Measurements from ENCODE around the gene LEF1.

LEF1 gene

DNA sequence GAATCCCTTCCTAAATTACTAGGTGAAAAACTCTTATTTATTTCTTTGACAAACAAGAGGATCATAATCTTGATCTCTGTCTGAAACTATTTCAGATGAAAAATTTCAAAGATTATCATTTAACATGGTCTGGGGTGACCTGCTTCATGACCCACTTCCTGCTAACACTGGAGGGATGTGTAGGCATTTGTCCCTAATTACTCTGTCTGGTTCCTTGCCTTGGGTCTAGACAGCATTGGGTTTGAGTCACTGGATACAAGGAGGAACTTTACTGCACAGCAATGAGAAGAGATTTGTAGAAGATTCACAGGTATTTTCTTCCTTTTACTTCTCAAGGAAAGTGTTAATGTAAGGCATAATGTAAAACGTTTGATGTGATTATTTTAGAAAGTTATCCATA lies 67.9 kb downstream of the LEF1 start:
- no peak overlapping the region for H3K27ac Mint-ChIP-seq
- H3K27me3 Mint-ChIP-seq (ENCODE audit: low read depth) = no peaks in the 10 kb centered on the region

DNA sequence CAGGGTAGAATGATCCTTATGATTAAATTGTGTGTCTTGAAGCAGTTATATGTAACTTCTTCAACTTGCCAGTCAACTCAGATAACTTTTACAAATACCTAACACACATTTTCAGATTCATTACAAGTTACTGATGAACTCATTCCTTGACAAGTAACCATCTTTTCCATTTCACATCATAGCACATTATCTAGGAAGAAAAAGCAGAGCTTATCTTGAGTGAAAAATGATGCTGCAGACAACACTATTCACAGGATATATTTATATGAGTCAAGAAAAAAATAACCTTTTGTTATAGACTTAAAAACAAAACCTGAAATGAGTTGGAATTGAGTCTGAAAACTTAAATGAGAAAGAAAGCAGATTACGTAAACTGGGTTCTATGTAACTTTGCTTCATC lies 68.9 kb downstream of the LEF1 start:
- Mint-ChIP-seq H3K36me3 (ENCODE audit: low read depth) (peaks cover 50% of the 10 kb centered on the region), H3K9me3 (no peaks in the 10 kb centered on the region), H3K27ac (no peak overlapping the region), H3K27me3 (ENCODE audit: low read depth) (no peaks in the 10 kb centered on the region), H3K4me3 (no peak overlapping the region), H3K4me1 (ENCODE audit: low read depth) (peaks cover 70% of the 10 kb centered on the region)

More for the DNA sequence above, 67.9 kb downstream of the LEF1 start:
- H3K4me3 Mint-ChIP-seq = peak overlapping the region; percentile 9
- no peaks in the 10 kb centered on the region for H3K9me3 Mint-ChIP-seq
- peaks cover 49% of the 10 kb centered on the region for H3K36me3 Mint-ChIP-seq (ENCODE audit: low read depth)
- H3K4me1 Mint-ChIP-seq (ENCODE audit: low read depth) = peaks cover 64% of the 10 kb centered on the region

DNA sequence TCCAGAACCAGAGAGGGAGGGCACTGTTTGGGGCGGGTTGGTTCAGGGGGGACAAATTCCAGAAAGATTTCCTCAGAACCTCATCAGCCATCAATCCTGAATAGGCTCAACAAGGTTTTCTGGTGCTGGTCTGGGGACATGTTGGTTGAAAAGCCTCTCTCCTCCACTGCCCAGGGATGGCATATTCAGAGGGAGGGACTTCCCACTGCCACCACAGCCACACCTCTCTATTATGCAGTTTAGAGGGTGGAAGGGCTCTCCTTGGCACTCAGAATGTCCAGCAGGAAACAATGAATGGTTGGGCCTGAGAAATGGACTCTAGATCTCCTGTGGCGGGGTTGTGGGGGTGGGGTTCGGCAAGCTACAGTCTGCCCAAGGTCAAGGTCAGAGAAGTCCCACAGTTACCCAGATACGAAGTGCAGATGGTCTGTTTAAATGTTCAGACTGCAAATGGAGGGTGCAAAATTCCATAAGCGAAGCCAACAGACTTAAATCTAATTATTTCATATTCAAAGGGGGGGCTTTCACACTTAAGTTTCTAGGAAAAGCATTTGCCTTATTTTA lies 70.7 kb downstream of the LEF1 start:
- H3K27me3 Mint-ChIP-seq (ENCODE audit: low read depth) = no peaks in the 10 kb centered on the region
- H3K27ac Mint-ChIP-seq = peak overlapping the region; percentile 64
- H3K4me1 Mint-ChIP-seq (ENCODE audit: low read depth) = peaks cover 76% of the 10 kb centered on the region
- H3K4me3 Mint-ChIP-seq = no peak overlapping the region
- H3K36me3 Mint-ChIP-seq (ENCODE audit: low read depth) = peaks cover 46% of the 10 kb centered on the region
- no peaks in the 10 kb centered on the region for H3K9me3 Mint-ChIP-seq

DNA sequence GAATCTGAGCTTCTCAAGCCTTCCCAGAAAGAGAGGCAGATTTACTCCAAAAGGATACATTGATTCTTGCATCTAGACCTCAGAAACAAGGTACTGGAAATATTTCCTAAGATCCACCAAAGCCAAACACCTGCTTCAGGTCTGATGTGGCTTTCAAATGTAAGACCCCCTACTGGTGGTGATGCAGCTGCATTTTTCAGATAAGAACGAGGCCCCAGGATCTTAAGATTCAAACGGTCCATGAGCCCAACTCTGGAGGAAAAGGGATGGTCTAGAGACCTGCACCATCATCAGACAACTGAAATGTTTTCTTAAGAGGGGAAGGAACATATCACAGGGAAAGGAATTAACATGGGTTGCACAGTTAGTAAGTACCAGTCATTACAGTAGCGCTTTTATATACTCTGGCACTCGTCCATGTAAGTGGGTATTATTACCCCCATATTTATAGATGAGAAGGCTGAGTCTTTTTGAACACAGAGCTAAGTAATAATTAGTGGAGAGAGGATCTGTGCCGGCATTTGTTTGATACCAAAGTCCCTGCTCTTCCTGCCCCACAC lies 73.7 kb downstream of the LEF1 start:
- H3K9me3 Mint-ChIP-seq = no peaks in the 10 kb centered on the region
- peaks cover 37% of the 10 kb centered on the region for H3K36me3 Mint-ChIP-seq (ENCODE audit: low read depth)
- H3K27ac Mint-ChIP-seq = peak overlapping the region; percentile 64
- H3K4me3 Mint-ChIP-seq = peak overlapping the region; percentile 33
- no peaks in the 10 kb centered on the region for H3K27me3 Mint-ChIP-seq (ENCODE audit: low read depth)
- peaks cover 70% of the 10 kb centered on the region for H3K4me1 Mint-ChIP-seq (ENCODE audit: low read depth)

DNA sequence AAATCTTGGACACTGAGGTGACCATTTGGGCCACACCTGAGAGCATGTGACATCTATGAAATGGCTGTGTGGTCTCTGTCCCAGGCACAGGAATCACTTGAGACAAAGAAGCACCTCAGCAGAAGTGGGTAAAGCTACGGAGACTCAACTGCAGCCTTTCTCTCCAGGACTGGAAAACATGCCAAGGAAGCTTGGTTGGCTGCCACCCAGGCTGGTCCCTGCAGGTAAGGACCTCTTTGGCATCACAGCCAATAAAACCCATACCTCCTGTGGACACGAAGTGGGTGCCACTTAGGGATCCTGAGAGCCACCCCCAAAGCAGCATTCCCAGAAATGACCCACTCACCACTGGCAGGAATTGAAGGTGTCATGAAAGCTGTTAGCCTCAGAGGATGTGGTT lies 74.6 kb downstream of the LEF1 start:
- H3K27ac Mint-ChIP-seq = no peak overlapping the region
- H3K4me3 Mint-ChIP-seq = no peak overlapping the region
- H3K4me1 Mint-ChIP-seq (ENCODE audit: low read depth) = peaks cover 66% of the 10 kb centered on the region
- no peaks in the 10 kb centered on the region for H3K27me3 Mint-ChIP-seq (ENCODE audit: low read depth)
- peaks cover 40% of the 10 kb centered on the region for H3K36me3 Mint-ChIP-seq (ENCODE audit: low read depth)
- H3K9me3 Mint-ChIP-seq = no peaks in the 10 kb centered on the region

DNA sequence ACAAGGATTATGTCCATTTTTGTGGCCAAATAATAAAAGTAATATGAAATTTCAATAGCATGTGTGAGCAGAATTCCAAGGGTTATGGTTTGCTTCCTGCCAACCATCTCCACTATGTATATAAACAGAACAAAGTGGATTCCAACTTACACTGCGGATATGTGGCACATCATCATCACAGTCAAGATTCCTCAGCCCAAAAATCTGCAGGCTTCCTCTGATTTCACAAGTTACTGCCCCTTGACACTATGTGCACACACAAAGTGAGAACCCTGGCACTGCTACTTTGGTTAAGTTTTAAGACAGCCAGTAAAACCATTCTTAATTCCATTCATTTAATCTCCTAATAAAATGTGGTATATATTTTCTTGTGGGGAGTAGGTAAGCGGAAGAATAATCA lies 76.4 kb downstream of the LEF1 start:
- Mint-ChIP-seq H3K27ac (peak overlapping the region; percentile 62), H3K4me1 (ENCODE audit: low read depth) (peaks cover 62% of the 10 kb centered on the region), H3K4me3 (peak overlapping the region; percentile 38), H3K27me3 (ENCODE audit: low read depth) (no peaks in the 10 kb centered on the region), H3K9me3 (no peaks in the 10 kb centered on the region), H3K36me3 (ENCODE audit: low read depth) (peaks cover 48% of the 10 kb centered on the region)

DNA sequence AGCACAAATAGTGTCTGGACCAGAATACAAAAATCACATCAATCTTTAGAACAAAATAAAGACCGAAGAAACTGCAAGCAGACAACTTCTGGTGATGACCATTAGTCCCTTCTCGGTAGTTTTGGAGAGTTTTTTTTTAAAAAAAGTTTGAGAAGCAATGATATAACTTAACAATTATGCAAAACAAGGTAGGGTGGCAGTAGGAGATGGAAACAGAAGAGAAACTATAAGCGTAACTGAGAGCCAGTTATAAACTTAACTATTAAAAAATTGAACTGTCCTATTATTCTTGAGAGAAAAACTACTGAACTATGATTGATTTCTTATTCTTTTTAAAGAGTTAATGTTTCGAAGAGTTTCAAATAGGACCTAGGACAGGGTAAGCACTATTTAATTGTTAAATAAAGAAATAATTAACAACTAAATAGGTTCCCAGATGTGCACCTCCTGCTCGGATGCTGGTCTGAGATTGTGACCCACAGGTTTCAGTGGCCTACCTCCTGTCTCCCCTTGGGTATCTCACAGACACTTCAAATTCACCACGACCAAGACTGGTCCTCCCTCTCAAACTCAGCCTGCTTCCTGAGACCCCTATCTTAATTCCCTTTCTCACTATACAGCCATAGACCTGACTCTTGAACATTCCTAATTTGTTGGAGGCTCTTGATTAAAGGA lies 81.3 kb downstream of the LEF1 start:
- no peak overlapping the region for H3K4me3 Mint-ChIP-seq
- peaks cover 29% of the 10 kb centered on the region for H3K4me1 Mint-ChIP-seq (ENCODE audit: low read depth)
- no peak overlapping the region for H3K27ac Mint-ChIP-seq
- H3K27me3 Mint-ChIP-seq (ENCODE audit: low read depth) = no peaks in the 10 kb centered on the region
- H3K9me3 Mint-ChIP-seq = no peaks in the 10 kb centered on the region
- peaks cover 49% of the 10 kb centered on the region for H3K36me3 Mint-ChIP-seq (ENCODE audit: low read depth)

DNA sequence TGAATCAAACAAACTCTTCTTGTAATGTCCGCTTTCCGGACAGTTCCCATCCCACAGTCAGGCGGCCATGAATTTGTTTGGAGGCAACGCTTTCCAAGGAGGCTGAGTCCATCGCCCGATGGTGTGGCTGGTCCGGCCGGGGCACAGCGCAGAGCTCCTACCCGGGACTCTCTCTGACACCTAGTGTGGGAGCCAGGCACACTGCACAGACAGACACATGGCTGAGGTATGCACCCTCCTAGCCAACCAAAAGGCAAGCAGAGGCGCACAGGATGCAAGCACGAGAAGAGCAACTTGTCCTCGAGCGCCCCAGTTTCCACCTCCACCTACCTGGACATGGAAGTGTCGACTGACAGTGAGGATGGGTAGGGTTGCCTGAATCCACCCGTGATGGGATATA lies 87.5 kb downstream of the LEF1 start:
- H3K27ac Mint-ChIP-seq = peak overlapping the region; percentile 81
- H3K27me3 Mint-ChIP-seq (ENCODE audit: low read depth) = no peaks in the 10 kb centered on the region
- peak overlapping the region; percentile 67 for H3K4me3 Mint-ChIP-seq
- peaks cover 39% of the 10 kb centered on the region for H3K4me1 Mint-ChIP-seq (ENCODE audit: low read depth)
- H3K36me3 Mint-ChIP-seq (ENCODE audit: low read depth) = peaks cover 56% of the 10 kb centered on the region
- H3K9me3 Mint-ChIP-seq = no peaks in the 10 kb centered on the region

DNA sequence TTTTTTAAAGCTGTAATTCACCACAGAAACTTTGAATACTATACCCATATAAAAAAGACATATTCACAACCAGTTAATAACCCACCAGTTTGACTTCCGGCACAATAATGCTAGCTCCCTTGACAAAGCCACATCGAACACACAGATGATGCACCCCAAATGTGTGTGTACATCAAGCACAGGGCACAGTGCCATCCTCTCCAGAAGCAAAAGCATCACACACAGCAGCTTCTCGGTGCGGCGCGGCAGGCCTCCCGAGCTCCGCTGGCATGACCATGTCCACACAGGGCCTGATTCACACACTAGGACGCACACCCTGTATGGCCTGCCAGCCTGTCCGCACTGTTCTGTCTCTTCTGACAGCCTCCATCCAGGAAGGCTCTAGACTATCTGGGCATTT lies 88.0 kb downstream of the LEF1 start:
- H3K4me1 Mint-ChIP-seq (ENCODE audit: low read depth) = peaks cover 39% of the 10 kb centered on the region
- H3K36me3 Mint-ChIP-seq (ENCODE audit: low read depth) = peaks cover 56% of the 10 kb centered on the region
- H3K4me3 Mint-ChIP-seq = peak overlapping the region; percentile 67
- H3K9me3 Mint-ChIP-seq = no peaks in the 10 kb centered on the region
- H3K27ac Mint-ChIP-seq = peak overlapping the region; percentile 81
- H3K27me3 Mint-ChIP-seq (ENCODE audit: low read depth) = no peaks in the 10 kb centered on the region

DNA sequence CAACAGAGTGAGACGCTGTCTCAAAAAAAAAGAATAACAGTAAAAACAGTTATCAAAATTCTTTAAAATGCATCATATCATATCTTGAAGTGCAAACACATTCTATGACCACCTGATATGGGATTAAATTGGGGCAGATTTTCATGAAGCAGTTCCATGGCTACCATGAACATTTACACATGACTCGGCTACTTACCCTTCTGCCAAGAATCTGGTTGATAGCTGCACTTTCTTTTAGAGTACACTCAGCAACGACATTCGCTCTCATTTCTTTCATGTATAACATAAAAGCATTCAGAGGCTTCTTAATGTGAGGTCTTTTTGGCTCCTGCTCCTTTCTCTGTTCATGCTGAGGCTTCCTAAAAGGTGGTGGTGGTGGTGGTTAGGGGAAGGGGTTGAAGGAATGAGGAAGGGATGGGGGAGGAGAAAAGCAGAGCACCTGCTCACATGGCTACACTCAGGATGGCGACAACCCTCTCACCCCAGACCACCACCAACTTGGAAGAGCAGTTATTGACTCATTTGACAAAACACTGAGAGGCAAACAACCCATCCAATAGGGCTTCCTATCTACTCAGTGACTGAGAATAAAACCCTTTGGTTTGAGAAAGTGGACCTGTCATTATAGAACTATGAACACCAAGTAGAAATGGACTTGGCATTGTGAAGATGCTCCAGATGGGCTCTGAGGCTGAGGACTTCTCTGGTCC lies 90.6 kb downstream of the LEF1 start:
- Mint-ChIP-seq H3K27me3 (ENCODE audit: low read depth) (no peaks in the 10 kb centered on the region), H3K27ac (peak overlapping the region; percentile 78), H3K9me3 (no peaks in the 10 kb centered on the region), H3K4me3 (no peak overlapping the region), H3K4me1 (ENCODE audit: low read depth) (peaks cover 49% of the 10 kb centered on the region), H3K36me3 (ENCODE audit: low read depth) (peaks cover 63% of the 10 kb centered on the region)

DNA sequence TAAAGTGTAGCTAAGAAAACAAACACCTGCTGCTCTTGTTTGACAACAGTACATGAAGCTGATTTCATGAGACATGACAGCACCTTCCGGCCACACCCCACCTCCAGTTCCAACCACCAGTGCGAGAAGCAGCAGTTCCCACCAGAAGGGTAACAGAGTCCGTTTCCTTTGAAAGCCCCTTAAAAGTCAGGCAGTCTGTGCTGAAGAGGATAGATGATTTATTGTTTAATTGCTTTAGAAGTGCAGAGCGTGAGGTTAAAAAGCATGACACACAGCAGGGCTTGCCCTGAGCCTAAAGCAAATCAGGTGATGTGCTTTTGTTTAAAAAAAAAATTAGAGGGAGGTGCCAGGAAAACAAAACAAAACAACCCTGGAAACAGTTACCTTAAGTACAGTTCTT lies 96.4 kb downstream of the LEF1 start:
- Mint-ChIP-seq H3K36me3 (ENCODE audit: low read depth) (peaks cover 54% of the 10 kb centered on the region), H3K4me3 (peak overlapping the region; percentile 73), H3K27ac (peak overlapping the region; percentile 91), H3K27me3 (ENCODE audit: low read depth) (no peaks in the 10 kb centered on the region), H3K4me1 (ENCODE audit: low read depth) (peaks cover 61% of the 10 kb centered on the region), H3K9me3 (no peaks in the 10 kb centered on the region)

DNA sequence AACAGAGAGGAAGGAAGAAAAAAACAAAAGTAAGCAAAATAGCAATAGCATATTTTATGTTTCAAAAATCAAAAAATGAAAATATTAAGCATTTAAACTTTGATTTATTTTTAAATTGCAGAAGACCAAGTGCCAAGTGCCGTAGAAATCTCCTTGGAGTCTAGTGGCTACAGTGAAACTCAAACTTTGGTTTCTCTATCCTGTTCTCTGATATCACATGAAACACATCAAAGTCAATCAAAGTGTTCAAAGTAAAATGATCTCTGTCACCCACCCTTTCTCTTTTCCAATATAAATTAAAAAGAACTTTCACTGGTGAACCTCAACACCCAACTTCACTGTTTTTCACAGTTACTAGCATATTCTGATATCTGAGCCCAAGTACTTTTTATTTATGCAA lies 98.0 kb downstream of the LEF1 start:
- Mint-ChIP-seq H3K27me3 (ENCODE audit: low read depth) (no peaks in the 10 kb centered on the region), H3K4me3 (peak overlapping the region; percentile 23), H3K9me3 (no peaks in the 10 kb centered on the region), H3K27ac (peak overlapping the region; percentile 71), H3K36me3 (ENCODE audit: low read depth) (peaks cover 61% of the 10 kb centered on the region), H3K4me1 (ENCODE audit: low read depth) (peaks cover 68% of the 10 kb centered on the region)

DNA sequence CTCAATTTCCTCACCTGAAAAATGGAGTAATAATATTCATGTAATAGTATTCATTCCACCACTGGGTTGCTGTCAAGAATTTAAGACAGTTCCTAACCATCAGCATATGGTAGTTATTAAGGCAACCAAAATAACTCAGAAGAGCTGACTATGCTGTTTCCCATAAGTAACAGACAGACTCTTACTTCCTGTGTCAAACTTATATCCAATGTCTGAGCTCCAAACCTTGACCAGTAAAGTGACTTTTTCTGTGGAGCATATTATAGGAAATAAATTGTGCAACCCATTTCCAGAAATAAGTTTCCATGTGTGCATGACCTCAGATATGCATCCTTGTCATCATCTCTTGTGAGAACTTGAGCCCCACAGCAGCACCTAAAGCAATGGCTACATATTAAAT lies 100.3 kb downstream of the LEF1 start:
- Mint-ChIP-seq H3K36me3 (ENCODE audit: low read depth) (peaks cover 57% of the 10 kb centered on the region), H3K4me1 (ENCODE audit: low read depth) (peaks cover 61% of the 10 kb centered on the region), H3K9me3 (no peaks in the 10 kb centered on the region), H3K4me3 (no peak overlapping the region), H3K27me3 (ENCODE audit: low read depth) (no peaks in the 10 kb centered on the region), H3K27ac (peak overlapping the region; percentile 24)

DNA sequence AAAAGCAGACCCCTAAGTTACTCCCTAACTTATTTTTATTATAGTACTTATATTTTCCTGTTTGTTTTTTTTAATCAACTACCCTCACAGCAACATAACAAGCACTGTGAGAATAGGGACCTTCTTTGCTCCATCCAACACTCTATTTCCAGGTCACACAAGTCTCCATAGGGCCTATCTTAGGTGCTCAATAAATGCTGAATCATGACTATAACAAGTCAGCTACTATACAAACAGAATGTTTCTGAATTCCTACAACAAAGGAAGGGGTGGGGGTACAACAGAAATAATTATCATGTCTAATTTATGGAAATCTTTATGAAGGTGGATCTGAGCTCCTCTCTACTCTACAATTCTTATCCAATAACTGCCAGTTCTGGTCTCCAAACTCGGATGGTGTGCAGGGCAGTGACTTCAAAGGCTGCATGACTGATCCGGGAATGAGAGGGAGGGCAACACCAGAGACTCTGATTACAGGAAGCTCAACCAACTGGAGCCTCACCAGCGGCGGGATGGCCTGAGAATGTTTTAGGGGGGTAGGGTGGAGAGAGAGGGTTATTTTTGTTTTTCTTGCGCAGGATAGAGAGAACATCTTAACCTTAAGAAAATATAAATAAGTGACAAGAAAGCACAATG lies 107.9 kb downstream of the LEF1 start:
- Mint-ChIP-seq H3K27me3 (ENCODE audit: low read depth) (no peaks in the 10 kb centered on the region), H3K4me1 (ENCODE audit: low read depth) (peaks cover 41% of the 10 kb centered on the region), H3K36me3 (ENCODE audit: low read depth) (peaks cover 51% of the 10 kb centered on the region), H3K4me3 (no peak overlapping the region), H3K27ac (no peak overlapping the region), H3K9me3 (no peaks in the 10 kb centered on the region)
